ENCODE data around the gene ZNF337. TPM values are rescaled to one million over a fixed set of nuclear protein-coding genes. Genes with fewer than 3 reads are reported as not detected.
A peak's percentile ranks its signal among the peaks of the same experiment; 100 is the strongest.
"Not testable (repeated sequence)": the region's sequence is repeated elsewhere in the genome, so short reads cannot be mapped to it uniquely, and the experiment has no call there.

Gene ZNF337
- 16.3 TPM for total RNA-seq

- DNase-seq (ENCODE audit: low spot score): peak; percentile 95
Measured at GRCh38 chr20:25696371-25697131, at the start of gene ZNF337. TSS of gene ZNF337 (minus strand) at chr20:25696853. CDS start at chr20:25686417, 10,436 bp downstream.

DNA sequence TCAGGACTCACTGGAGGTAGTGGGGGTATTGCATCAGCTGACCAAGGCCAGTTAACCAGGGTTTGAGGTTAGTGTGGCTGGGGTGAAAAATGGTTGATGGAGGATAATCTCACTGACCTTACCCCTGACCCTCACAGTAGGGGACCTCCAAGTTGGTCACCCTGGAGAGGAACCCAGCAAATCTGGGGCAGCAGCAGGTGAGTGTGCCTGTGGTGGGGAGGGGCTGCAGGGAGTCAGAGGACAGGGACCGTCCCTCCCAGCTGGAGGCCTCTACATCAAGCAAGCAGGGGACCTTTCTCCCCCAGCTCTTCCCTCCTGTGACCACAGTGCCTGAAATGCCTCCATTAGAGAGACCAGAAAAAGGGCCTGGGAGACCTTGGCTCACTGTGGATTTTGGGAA, 49.1 kb upstream of the ZNF337 start:
- DNase-seq (ENCODE audit: low spot score): no peak

DNA sequence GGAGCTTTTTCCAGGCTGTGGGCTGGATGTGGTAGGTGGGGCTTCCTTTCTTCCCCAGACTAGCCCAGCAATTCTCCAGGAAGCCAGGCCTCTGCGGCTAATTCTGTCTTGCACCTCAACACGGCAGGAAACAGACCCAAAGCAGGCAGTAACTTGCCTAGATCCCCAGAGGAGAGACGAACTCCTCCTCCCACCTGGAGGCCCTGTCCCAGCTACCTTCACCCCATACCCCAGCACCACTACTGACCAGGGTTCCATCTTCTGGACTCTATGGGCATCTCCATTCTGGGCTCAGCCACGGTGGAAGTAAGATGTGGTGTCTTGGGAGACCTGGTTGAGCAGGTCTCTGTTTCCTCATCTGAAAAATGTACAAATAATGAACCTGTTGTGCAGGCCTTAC, 48.4 kb upstream of the ZNF337 start:
- no peak for DNase-seq (ENCODE audit: low spot score)

DNA sequence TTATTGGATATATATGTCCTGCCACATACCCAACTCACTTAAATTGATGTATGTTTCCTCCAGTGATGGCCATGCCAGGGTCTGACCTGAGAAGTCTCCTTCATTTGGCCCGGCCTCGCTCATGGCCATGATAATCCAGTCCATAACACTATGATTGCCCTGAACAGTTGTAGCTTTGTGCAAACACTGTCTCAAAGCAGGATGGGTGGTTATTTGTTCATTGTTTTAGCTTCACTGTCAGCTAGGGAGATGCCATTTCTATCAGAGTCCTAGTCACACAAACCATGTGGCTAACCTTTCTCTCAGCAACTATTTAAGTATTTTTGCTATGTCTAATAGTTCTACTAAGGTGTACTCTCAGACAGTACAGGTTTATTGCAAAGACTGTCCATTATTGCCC, 47.6 kb upstream of the ZNF337 start:
- DNase-seq (ENCODE audit: low spot score): no peak

DNA sequence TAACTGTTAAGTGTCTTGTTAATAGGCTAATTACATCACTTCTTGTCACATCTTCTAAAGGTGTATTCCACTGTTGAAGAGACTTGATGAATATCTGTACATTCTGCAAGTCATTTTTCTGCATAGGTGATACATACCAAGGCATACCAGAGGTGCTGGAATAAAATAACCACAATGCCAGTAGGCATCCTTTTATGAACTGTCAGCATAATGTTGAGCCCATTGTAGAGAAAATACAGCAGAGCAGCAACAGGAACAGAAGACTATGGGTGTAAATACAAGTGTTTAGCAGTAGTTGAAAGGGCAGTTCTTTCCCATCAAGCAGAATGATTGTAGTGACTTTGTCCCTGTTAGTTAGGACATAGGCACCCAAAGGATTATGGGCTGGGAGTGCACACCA, 44.4 kb upstream of the ZNF337 start:
- DNase-seq (ENCODE audit: low spot score): no peak

DNA sequence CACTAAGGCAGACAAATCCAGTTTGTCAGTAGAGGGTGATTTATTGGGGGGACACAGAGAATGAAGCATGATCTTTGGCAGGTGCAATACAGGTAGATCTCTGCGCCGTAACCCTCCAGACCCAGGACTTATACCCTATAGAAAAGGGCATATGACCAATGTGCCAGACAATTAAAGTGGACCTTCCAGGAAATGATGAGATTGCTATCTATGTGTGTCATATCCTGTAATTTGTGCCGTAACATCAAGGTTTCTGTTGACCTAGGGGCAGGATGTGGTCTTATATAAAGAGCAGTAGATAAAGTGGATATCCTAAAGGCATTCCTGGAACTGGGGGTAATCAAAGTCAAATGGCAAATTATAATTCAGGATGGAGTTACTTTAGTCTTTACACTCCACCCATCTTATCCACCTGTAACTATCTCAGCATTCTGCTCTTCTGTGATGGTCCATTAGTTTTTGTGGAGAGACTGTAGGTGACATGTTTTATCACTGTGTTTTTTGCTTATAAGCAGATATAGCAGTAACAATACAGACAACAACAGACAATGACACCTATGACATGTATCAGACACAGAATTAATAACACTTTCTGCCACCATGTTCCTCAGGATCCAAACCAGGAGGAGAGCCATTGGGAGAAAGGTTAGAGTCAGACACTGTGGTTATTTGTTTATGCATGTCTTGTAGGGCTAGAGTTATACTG, 43.1 kb upstream of the ZNF337 start:
- DNase-seq (ENCODE audit: low spot score): no peak

- no peak for DNase-seq (ENCODE audit: low spot score)
Measured at GRCh38 chr20:25738198-25738597, 41.5 kb upstream of the ZNF337 start.

DNA sequence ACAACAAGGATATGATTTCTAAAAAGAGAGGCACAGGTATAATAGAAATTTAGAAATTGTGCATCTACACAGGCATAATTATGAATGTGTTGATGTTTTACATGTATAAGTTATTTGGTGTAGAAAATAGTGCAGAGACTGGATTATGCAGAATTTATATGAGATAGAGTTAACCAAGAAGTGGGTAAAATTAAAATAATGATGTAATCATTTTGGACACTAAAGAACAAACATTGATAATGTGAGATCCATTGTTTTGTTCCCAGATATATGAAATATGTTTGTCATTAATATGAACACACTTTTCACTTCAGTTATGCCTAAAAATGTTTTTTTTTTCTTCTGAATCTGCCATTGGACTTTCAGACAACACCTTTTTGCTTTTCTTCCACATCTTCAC, 37.2 kb upstream of the ZNF337 start:
- DNase-seq (ENCODE audit: low spot score): no peak

DNA sequence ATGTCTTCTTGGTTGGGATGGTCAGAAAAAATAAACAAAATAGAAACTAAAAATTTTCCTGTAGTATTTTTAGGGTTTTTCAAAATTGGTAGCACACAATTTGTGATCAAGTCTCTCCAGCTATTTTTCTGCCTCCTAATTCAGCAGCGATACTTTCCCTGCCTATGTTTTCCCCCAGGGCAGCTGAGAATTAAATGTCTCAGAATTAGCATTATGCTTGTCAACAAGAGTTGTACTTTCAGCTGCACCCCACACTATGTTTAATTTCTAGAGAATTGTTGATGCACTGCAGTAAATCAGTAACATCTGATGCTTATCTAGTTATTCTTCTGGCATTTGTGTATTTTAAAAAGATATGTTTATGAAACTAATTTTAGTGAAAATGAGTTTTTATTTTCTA, 34.2 kb upstream of the ZNF337 start:
- no peak for DNase-seq (ENCODE audit: low spot score)

DNA sequence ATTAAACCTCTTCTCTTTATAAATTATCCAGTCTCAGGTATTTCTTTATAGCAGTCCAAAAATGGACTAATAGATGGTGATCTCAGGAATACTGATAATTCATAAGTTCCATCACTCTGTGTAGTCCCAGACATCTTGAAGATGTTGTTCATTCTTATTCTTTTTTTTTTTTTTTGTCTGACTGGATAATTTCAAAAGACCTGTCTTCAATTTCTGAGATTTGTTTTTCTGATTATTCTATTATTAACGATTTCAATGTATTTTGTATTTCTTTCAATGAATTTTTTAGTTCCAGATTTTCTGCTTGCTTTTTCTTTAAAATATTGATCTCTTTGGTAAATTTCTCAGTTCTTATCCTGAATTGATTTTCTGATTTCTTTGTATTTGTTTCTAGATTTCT, 29.7 kb upstream of the ZNF337 start:
- no peak for DNase-seq (ENCODE audit: low spot score)

DNA sequence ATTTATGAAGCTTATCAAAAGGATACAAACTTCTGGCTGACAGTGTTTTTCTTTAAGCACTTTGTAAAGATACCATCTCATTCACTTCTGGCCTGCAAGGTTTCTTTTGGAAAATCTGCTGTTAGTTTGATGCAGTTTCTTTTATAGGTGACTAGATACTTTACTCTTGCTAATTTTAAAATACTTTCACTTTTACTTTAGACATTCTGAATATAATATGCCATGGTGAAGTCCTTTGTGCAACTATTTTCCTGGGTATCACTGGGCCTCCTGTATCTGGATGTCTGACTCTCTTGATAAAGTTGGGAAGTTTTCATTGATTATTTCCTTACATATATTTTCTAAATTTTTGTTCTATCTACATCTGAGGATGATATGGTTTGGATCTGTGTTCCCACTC, 29.0 kb upstream of the ZNF337 start:
- no peak for DNase-seq (ENCODE audit: low spot score)

GRCh38 chr20:25723975-25724374, 27.3 kb upstream of the ZNF337 start:
- DNase-seq (ENCODE audit: low spot score): no peak

DNA sequence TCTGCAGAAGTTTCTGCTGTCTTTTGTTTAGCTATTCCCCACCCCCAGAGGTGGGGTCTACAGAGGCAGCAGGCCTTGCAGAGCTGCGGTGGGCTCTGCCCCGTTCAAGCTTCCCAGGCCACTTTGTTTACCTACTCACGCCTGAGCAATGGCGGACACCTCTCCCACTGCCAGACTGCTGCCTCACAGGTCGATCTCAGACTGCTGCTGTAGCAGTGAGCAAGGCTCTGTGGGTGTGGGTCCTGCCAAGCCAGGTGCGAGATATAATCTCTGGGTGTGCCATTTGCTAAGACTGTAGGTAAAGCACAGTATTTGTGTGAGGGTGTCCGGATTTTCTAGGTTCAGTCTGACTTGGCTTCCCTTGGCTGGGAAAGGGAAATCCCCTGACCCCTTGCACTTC, 23.6 kb upstream of the ZNF337 start:
- DNase-seq (ENCODE audit: low spot score): no peak

- not testable (repeated sequence) for DNase-seq (ENCODE audit: low spot score)
Measured at GRCh38 chr20:25718896-25719809, 22.5 kb upstream of the ZNF337 start.

DNA sequence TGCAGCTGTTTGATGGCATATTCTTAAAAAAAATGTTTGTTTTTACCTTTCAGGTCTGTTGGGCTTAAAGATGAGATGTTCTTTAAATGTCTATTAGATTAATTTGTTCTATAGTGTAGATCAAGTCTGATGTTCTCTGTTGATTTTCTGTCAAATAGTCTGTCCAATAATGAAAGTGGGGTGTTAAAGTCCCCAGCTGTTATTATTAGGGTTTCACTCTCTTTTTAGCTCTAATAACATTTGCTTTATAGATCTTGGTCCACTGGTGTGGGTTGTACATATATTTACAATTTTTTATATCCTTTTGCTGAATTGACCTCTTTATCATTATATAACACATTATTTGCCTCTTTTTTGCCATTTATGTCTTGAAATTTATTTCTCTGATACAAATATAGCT, 11.0 kb upstream of the ZNF337 start:
- DNase-seq (ENCODE audit: low spot score): no peak

DNA sequence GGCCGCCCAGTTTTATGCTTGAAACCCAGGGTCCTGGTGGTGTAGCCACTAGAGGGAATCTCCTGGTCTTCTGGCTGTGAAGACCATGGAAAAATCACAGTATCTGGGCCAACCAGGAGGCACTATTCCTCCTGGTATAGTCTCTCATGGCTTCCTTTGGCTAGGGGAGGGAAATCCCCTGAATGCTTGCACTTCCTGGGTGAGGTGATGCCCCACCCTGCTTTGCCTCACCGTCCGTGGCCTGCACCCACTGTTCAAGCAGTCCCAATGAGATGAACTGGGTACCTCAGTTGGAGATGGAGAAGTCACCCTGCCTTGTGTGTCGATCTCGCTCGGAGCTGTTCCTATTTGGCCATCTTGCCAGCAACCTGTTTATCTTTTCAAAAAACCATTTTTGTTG, 10.1 kb upstream of the ZNF337 start:
- no peak for DNase-seq (ENCODE audit: low spot score)

GRCh38 chr20:25705830-25706351, 9.2 kb upstream of the ZNF337 start:
- DNase-seq (ENCODE audit: low spot score): no peak

GRCh38 chr20:25704303-25704702, 7.7 kb upstream of the ZNF337 start:
- DNase-seq (ENCODE audit: low spot score): not testable (repeated sequence)

DNA sequence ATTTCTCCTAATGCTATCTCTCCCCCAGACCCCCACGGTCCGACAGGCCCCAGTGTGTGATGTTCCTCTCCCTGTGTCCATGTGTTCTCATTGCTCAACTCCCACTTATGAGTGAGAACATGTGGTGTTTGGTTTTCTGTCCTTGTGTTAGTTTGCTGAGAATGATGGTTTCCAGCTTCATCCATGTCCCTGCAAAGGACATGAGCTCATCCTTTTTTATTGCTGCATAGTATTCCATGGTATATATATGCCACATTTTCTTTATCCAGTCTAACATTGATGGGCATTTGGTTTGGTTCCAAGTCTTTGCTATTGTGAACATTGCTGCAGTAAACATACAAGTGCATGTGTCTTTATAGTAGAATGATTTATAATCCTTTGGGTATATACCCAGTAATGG, 4.2 kb upstream of the ZNF337 start:
- not testable (repeated sequence) for DNase-seq (ENCODE audit: low spot score)

- DNase-seq (ENCODE audit: low spot score): no peak
Measured at GRCh38 chr20:25699914-25700313, 3.3 kb upstream of the ZNF337 start.

DNA sequence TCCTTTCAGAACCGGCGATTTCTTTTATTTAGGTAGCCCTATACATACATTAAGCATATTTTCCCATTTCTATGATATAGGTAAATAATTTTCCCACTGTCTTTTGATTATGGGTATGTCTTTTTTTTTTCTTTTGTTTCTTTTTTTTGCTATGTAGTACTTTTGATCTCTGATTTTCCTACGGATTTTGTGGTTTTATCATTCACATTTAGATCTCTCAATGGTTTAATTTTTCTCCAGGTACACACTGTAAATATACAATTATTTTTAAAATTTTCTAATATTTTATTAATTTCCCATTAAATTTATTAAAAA, 436 bp upstream of the ZNF337 start:
- DNase-seq (ENCODE audit: low spot score): no peak
